ENCODE data around the gene SDF4.

DNA sequence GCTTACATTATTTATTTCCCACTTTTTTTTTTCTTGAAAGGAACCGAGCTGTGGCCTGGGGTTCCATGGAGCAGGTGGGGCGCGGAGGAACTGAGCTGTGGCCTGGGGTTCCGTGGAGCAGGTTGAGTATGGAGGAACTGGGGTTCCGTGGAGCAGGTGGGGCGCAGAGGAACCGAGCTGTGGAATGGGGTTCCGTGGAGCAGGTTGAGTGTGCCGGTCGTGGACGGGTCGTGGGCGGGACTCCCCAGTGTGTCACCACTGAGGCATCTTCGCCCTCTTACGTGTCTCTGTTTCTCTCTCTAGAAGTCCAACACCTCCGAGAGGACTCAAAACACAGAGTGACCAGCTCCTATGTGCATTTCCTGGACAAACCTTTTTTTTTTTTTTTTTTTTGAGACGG is 47.2 kb upstream of the SDF4 start:
- TF ChIP-seq, protein P1, sequence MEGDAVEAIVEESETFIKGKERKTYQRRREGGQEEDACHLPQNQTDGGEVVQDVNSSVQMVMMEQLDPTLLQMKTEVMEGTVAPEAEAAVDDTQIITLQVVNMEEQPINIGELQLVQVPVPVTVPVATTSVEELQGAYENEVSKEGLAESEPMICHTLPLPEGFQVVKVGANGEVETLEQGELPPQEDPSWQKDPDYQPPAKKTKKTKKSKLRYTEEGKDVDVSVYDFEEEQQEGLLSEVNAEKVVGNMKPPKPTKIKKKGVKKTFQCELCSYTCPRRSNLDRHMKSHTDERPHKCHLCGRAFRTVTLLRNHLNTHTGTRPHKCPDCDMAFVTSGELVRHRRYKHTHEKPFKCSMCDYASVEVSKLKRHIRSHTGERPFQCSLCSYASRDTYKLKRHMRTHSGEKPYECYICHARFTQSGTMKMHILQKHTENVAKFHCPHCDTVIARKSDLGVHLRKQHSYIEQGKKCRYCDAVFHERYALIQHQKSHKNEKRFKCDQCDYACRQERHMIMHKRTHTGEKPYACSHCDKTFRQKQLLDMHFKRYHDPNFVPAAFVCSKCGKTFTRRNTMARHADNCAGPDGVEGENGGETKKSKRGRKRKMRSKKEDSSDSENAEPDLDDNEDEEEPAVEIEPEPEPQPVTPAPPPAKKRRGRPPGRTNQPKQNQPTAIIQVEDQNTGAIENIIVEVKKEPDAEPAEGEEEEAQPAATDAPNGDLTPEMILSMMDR (conservative IDR thresholded peaks at IDR 0.05 in 1 of 2, IDR thresholded peaks at IDR 0.05 in 1 of 2; ENCODE audit: extremely low read depth in 1 of 2, insufficient read depth in 1 of 2, low read depth in 1 of 2, low read length in 2 of 2) = no peak
- no peak for TF ChIP-seq EZH2 (IDR thresholded peaks at IDR 0.05; ENCODE audit: borderline replicate concordance, low read length)
